HG03520 (cell line): ENCODE measurements around the gene PRSS50.

Experiments
- ATAC-seq: cut with Tn5 transposase; IDR thresholded peaks from one replicate; pipeline ENCODE4 v1.9.1; 2021; ENCODE audit warnings: mild to moderate bottlenecking, moderate library complexity; ENCODE audit not compliant: unreplicated experiment

The PRSS50 gene

GRCh38 chr3:46693892-46694226 lies 23.8 kb downstream of the PRSS50 start:
- no peak for ATAC-seq

GRCh38 chr3:46693038-46693891 lies 24.4 kb downstream of the PRSS50 start, which contains the start of gene ALS2CL:
TSS of gene ALS2CL (minus strand) at chr3:46693679. CDS start at chr3:46689440, 4,239 bp downstream.
- ATAC-seq, result no peak

- no peak for ATAC-seq
Measured at GRCh38 chr3:46692566-46692990, 25.1 kb downstream of the PRSS50 start.

GRCh38 chr3:46690798-46691197 lies 26.9 kb downstream of the PRSS50 start:
- no peak for ATAC-seq

GRCh38 chr3:46685446-46685845 lies 32.2 kb downstream of the PRSS50 start:
- ATAC-seq, result no peak

- no peak for ATAC-seq
Measured at GRCh38 chr3:46684891-46685290, 32.8 kb downstream of the PRSS50 start.

- no peak for ATAC-seq
Measured at GRCh38 chr3:46682974-46683373, 34.7 kb downstream of the PRSS50 start.

GRCh38 chr3:46681856-46682540 lies 35.7 kb downstream of the PRSS50 start:
- no peak for ATAC-seq

- ATAC-seq, result no peak
Measured at GRCh38 chr3:46681387-46681786, 36.3 kb downstream of the PRSS50 start.

- ATAC-seq, result no peak
Measured at GRCh38 chr3:46680298-46680826, 37.3 kb downstream of the PRSS50 start.

- no peak for ATAC-seq
Measured at GRCh38 chr3:46679681-46680080, 38.0 kb downstream of the PRSS50 start.

GRCh38 chr3:46678280-46678679 lies 39.4 kb downstream of the PRSS50 start:
- no peak for ATAC-seq

GRCh38 chr3:46677411-46677726 lies 40.3 kb downstream of the PRSS50 start:
- ATAC-seq, result no peak

- ATAC-seq, result no peak
Measured at GRCh38 chr3:46676601-46677410, 40.9 kb downstream of the PRSS50 start.

GRCh38 chr3:46675843-46676567 lies 41.7 kb downstream of the PRSS50 start:
- ATAC-seq, result no peak

GRCh38 chr3:46675426-46675825 lies 42.2 kb downstream of the PRSS50 start:
- no peak for ATAC-seq

GRCh38 chr3:46674031-46674845 lies 43.4 kb downstream of the PRSS50 start:
- no peak for ATAC-seq

- ATAC-seq, result no peak
Measured at GRCh38 chr3:46673151-46674030, 44.3 kb downstream of the PRSS50 start.

GRCh38 chr3:46672349-46672695 lies 45.3 kb downstream of the PRSS50 start:
- ATAC-seq, result no peak
